HG03039 (cell line): ENCODE measurements around the gene TTLL7.

ENCODE experiments used
- ATAC-seq: cut with Tn5 transposase; IDR thresholded peaks from one replicate; pipeline ENCODE4 v1.9.1; 2021; ENCODE audit warnings: mild to moderate bottlenecking, moderate library complexity; ENCODE audit not compliant: unreplicated experiment

TTLL7 gene

GRCh38 chr1:83827741-83828140 is 171.2 kb downstream of the TTLL7 start:
- ATAC-seq = no peak

GRCh38 chr1:83822208-83822607 is 176.7 kb downstream of the TTLL7 start:
- no peak for ATAC-seq

GRCh38 chr1:83819436-83819835 is 179.5 kb downstream of the TTLL7 start:
- ATAC-seq = no peak

GRCh38 chr1:83818916-83819315 is 180.0 kb downstream of the TTLL7 start:
- ATAC-seq = no peak

GRCh38 chr1:83816836-83817235 is 182.1 kb downstream of the TTLL7 start:
- ATAC-seq = no peak

- ATAC-seq = no peak
Measured at GRCh38 chr1:83815330-83815729, 183.6 kb downstream of the TTLL7 start.
